ENCODE measurements around the gene ZNF609. TPM values are rescaled to one million over a fixed set of nuclear protein-coding genes. Genes with fewer than 3 reads are reported as not detected.

The ZNF609 gene
- total RNA-seq, 4 donors from 2014 or later, result 19.4 to 30.5 (median 21.1) TPM

GRCh38 chr15:64426845-64427465 lies 33.4 kb upstream of the ZNF609 start:
- no peak overlapping the region for H3K4me3 ChIP-seq (ENCODE audit: low read depth, poor library complexity, severe bottlenecking)
- WGBS, 2 donors, result 75 to 78% methylated on average over 7 of the region's 7 CpGs
- TF ChIP-seq POLR2A (IDR thresholded peaks at IDR 0.05) (no peak), CTCF (IDR thresholded peaks at IDR 0.05) (no peak)
- no peak for DNase-seq (ENCODE audit: low spot score in 2 of 2)
- intact Hi-C loops (cut with DNase I; ENCODE audit: low total_unique reads), result no loop called here

- no peak overlapping the region for H3K4me3 ChIP-seq (ENCODE audit: low read depth, poor library complexity, severe bottlenecking)
- no peak for DNase-seq (ENCODE audit: low spot score in 2 of 2)
- intact Hi-C loops (cut with DNase I; ENCODE audit: low total_unique reads), result no loop called here
- no peak for TF ChIP-seq CTCF (IDR thresholded peaks at IDR 0.05)
- no peak for TF ChIP-seq POLR2A (IDR thresholded peaks at IDR 0.05)
Measured at GRCh38 chr15:64429448-64429847, 30.9 kb upstream of the ZNF609 start.

GRCh38 chr15:64430000-64430735 lies 30.2 kb upstream of the ZNF609 start:
- intact Hi-C loops (cut with DNase I; ENCODE audit: low total_unique reads), result no loop called here
- no peak overlapping the region for H3K4me3 ChIP-seq (ENCODE audit: low read depth, poor library complexity, severe bottlenecking)
- DNase-seq (ENCODE audit: low spot score in 2 of 2), result peak in 1 of 2 donors; percentile 32
- no peak for TF ChIP-seq POLR2A (IDR thresholded peaks at IDR 0.05)
- TF ChIP-seq CTCF (IDR thresholded peaks at IDR 0.05), result no peak
- WGBS, 2 donors, result 17 to 19% methylated on average over 3 of the region's 3 CpGs

GRCh38 chr15:64437982-64438381 lies 22.4 kb upstream of the ZNF609 start:
- intact Hi-C loops (cut with DNase I; ENCODE audit: low total_unique reads), result no loop called here
- H3K4me3 ChIP-seq (ENCODE audit: low read depth, poor library complexity, severe bottlenecking), result no peak overlapping the region
- no peak for DNase-seq (ENCODE audit: low spot score in 2 of 2)
- 93 to 100% methylated on average over 1 of the region's 1 CpG for WGBS, 2 donors
- no peak for TF ChIP-seq POLR2A (IDR thresholded peaks at IDR 0.05)
- no peak for TF ChIP-seq CTCF (IDR thresholded peaks at IDR 0.05)

- WGBS, 2 donors, result 80 to 85% methylated on average over 6 of the region's 6 CpGs
- no peak for TF ChIP-seq POLR2A (IDR thresholded peaks at IDR 0.05)
- H3K4me3 ChIP-seq (ENCODE audit: low read depth, poor library complexity, severe bottlenecking), result no peak overlapping the region
- no peak for DNase-seq (ENCODE audit: low spot score in 2 of 2)
- intact Hi-C loops (cut with DNase I; ENCODE audit: low total_unique reads), result no loop called here
Measured at GRCh38 chr15:64438653-64439447, 21.5 kb upstream of the ZNF609 start.

GRCh38 chr15:64441852-64442251 lies 18.5 kb upstream of the ZNF609 start:
- no peak for DNase-seq (ENCODE audit: low spot score in 2 of 2)
- TF ChIP-seq CTCF (IDR thresholded peaks at IDR 0.05), result no peak
- TF ChIP-seq POLR2A (IDR thresholded peaks at IDR 0.05), result no peak
- intact Hi-C loops (cut with DNase I; ENCODE audit: low total_unique reads), result no loop called here
- WGBS, 2 donors, result 96 to 99% methylated on average over 3 of the region's 3 CpGs
- H3K4me3 ChIP-seq (ENCODE audit: low read depth, poor library complexity, severe bottlenecking), result no peak overlapping the region

All from lower leg skin (tissue), 4 donors.